Trophoblast cell (in vitro differentiated cells and primary cell): ENCODE results near the gene COL4A1.

ENCODE experiments used
- DNase-seq, 2 donors: peaks; one replicate each; pipeline ENCODE4 v3.0.0-alpha.2; 2016
- H2AFZ ChIP-seq: 2 replicates; pipeline ENCODE4 v1.6.1; 2013; ENCODE audit warnings: low read length, moderate library complexity, mild to moderate bottlenecking; ENCODE audit not compliant: insufficient read depth, poor library complexity
- H2AK5ac ChIP-seq: 2 replicates; pipeline ENCODE4 v1.6.1; 2013; ENCODE audit warnings: mild to moderate bottlenecking, low read length
- H2BK120ac ChIP-seq: 2 replicates; pipeline ENCODE4 v1.6.1; 2013; ENCODE audit warnings: low read length, mild to moderate bottlenecking, moderate library complexity; ENCODE audit not compliant: insufficient read depth, poor library complexity
- H2BK12ac ChIP-seq: 2 replicates; pipeline ENCODE4 v1.6.1; 2013; ENCODE audit warnings: mild to moderate bottlenecking, low read length, moderate library complexity
- H2BK5ac ChIP-seq: 2 replicates; pipeline ENCODE4 v1.6.1; 2013; ENCODE audit warnings: low read length, low read depth, moderate library complexity, mild to moderate bottlenecking; ENCODE audit not compliant: poor library complexity
- H3K14ac ChIP-seq: 2 replicates; pipeline ENCODE4 v1.6.1; 2013; ENCODE audit warnings: mild to moderate bottlenecking, low read length
- H3K18ac ChIP-seq: 2 replicates; pipeline ENCODE4 v1.6.1; 2013; ENCODE audit warnings: mild to moderate bottlenecking, low read length
- H3K23ac ChIP-seq: 2 replicates; pipeline ENCODE4 v1.6.1; 2013; ENCODE audit warnings: low read length
- H3K27ac ChIP-seq: 2 replicates; pipeline ENCODE4 v1.5.1; 2013; ENCODE audit warnings: low read depth, mild to moderate bottlenecking, inconsistent platforms, low read length, moderate library complexity
- H3K27me3 ChIP-seq: 2 replicates; pipeline ENCODE4 v1.6.1; 2013; ENCODE audit warnings: inconsistent platforms, mild to moderate bottlenecking, low read length, moderate library complexity; ENCODE audit not compliant: insufficient read depth
- H3K36me3 ChIP-seq, 2 experiments: 1 replicate in 1 of 2; 2 replicates in 1 of 2; pipeline ENCODE4 v1.6.1; 2013; ENCODE audit warnings: low read length in 2 of 2, mild to moderate bottlenecking in 2 of 2, moderate library complexity in 1 of 2; ENCODE audit not compliant: insufficient read depth in 2 of 2, control insufficient read depth in 1 of 2
- H3K4ac ChIP-seq: 2 replicates; pipeline ENCODE4 v1.6.1; 2013; ENCODE audit warnings: low read depth, mild to moderate bottlenecking, low read length, moderate library complexity
- H3K4me1 ChIP-seq, 2 experiments: 1 replicate in 1 of 2; 2 replicates in 1 of 2; pipeline ENCODE4 v1.6.1; 2013; ENCODE audit warnings: low read length in 2 of 2, mild to moderate bottlenecking in 2 of 2, moderate library complexity in 1 of 2; ENCODE audit not compliant: insufficient read depth in 2 of 2, control insufficient read depth in 1 of 2
- H3K4me2 ChIP-seq: 2 replicates; pipeline ENCODE4 v1.6.1; 2013; ENCODE audit warnings: inconsistent platforms, mild to moderate bottlenecking, low read length, moderate library complexity
- H3K4me3 ChIP-seq: 2 replicates; pipeline ENCODE4 v1.5.1; 2013; ENCODE audit warnings: mild to moderate bottlenecking, low read depth, low read length, inconsistent platforms
- H3K79me1 ChIP-seq: one replicate; pipeline ENCODE4 v1.6.1; 2013; ENCODE audit warnings: low read length
- H3K79me2 ChIP-seq: 2 replicates; pipeline ENCODE4 v1.6.1; 2013; ENCODE audit warnings: low read length, mild to moderate bottlenecking; ENCODE audit not compliant: control insufficient read depth, insufficient read depth, poor library complexity
- H3K9ac ChIP-seq: 2 replicates; pipeline ENCODE4 v1.6.1; 2013; ENCODE audit warnings: mild to moderate bottlenecking, low read length
- H3K9me3 ChIP-seq: 2 replicates; pipeline ENCODE4 v1.6.1; 2013; ENCODE audit warnings: low read depth, mild to moderate bottlenecking, control low read depth, inconsistent platforms, low read length; ENCODE audit not compliant: insufficient read depth
- H4K12ac ChIP-seq: 2 replicates; pipeline ENCODE4 v1.6.1; 2013; ENCODE audit warnings: low read depth, mild to moderate bottlenecking, low read length, moderate library complexity
- H4K8ac ChIP-seq: 2 replicates; pipeline ENCODE4 v1.6.1; 2013; ENCODE audit warnings: low read depth, mild to moderate bottlenecking, low read length, moderate library complexity
- H4K91ac ChIP-seq: one replicate; pipeline ENCODE4 v1.6.1; 2013; ENCODE audit warnings: low read depth, mild to moderate bottlenecking, low read length, moderate library complexity
- WGBS: extraction: QIAGEN DNeasy Blood & Tissue Kit; methylation state at CpG from one replicate; pipeline ENCODE4 v1.1.7; 2013; ENCODE audit warnings: missing lambda C conversion rate; ENCODE audit not compliant: insufficient read length, insufficient coverage; ENCODE audit errors: extremely low coverage; 5-methylcytosine and 5-hydroxymethylcytosine counted together

Gene COL4A1

GRCh38 chr13:110157718-110158117, 149.2 kb downstream of the COL4A1 start:
- Histone ChIP-seq H4K12ac (no peak overlapping the region), H2BK12ac (no peak overlapping the region), H3K27ac (no peak overlapping the region), H3K27me3 (no peaks in the 10 kb centered on the region), H3K79me2 (no peaks in the 10 kb centered on the region), H3K9ac (no peak overlapping the region), H2BK5ac (no peak overlapping the region), H3K4me1 (no peaks in the 10 kb centered on the region), H3K23ac (no peak overlapping the region), H3K14ac (no peak overlapping the region), H4K8ac (no peak overlapping the region), H2AK5ac (no peak overlapping the region), H3K79me1 (no peaks in the 10 kb centered on the region), H3K4me2 (no peak overlapping the region), H2BK120ac (no peak overlapping the region), H3K9me3 (peaks cover 1% of the 10 kb centered on the region), H3K18ac (no peak overlapping the region), H3K4ac (no peak overlapping the region), H3K4me3 (no peak overlapping the region), H4K91ac (no peak overlapping the region), H3K36me3 (peaks cover 40 to 70% of the 10 kb centered on the region in 2 experiments), H2AFZ (no peak overlapping the region)
- no CpG with 5 or more reads among the region's 1 CpG for WGBS
- no peak for DNase-seq

DNA sequence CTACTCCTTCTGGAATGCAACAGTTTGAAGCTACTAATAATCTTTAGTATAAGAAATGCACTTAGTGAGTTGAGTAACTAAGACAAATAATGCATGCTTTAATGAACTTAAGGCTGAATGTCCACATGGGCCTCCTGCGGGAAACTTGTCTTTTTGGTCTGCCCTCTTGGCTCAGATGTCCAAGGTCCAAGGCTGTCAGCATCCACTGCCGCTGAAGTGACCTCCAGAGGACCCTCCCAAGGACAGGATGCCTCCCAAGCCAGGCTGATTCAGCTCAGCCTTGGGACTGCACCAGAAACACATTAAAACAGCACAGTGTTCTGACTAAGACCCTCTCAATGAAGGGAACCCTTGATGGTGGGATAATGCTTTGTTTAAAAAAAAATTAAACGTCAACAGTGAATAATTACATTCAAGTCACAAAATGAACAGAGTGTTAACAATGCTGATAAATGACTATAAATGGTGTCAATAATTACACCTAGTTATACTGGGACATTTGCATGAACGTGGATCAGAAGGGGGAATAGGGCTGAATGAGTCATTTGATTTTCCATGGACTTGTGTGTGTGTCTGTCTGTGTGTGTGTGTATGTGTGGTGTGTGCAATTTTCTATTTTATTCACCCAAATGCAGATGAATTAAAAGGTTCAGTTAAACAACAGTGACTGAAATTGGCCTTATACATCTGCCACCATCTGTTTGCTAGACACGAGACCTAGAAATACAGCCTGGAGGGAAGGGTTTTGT, 150.5 kb downstream of the COL4A1 start:
- H3K18ac ChIP-seq, result no peak overlapping the region
- H2BK12ac ChIP-seq, result no peak overlapping the region
- H2AK5ac ChIP-seq, result no peak overlapping the region
- no peak overlapping the region for H3K23ac ChIP-seq
- DNase-seq, result no peak
- H3K9ac ChIP-seq, result no peak overlapping the region
- no peak overlapping the region for H3K27ac ChIP-seq
- peaks cover 1% of the 10 kb centered on the region for H3K9me3 ChIP-seq
- H3K36me3 ChIP-seq, result peaks cover 42 to 73% of the 10 kb centered on the region in 2 experiments
- H3K14ac ChIP-seq, result no peak overlapping the region
- H3K4me2 ChIP-seq, result no peak overlapping the region
- whole genome bisulfite sequencing, result no CpG with 5 or more reads among the region's 5 CpGs
- no peak overlapping the region for H4K12ac ChIP-seq
- H3K4ac ChIP-seq, result no peak overlapping the region
- no peak overlapping the region for H3K4me3 ChIP-seq
- no peak overlapping the region for H2AFZ ChIP-seq
- H2BK5ac ChIP-seq, result no peak overlapping the region
- H4K91ac ChIP-seq, result no peak overlapping the region
- no peaks in the 10 kb centered on the region for H3K79me1 ChIP-seq
- H3K4me1 ChIP-seq, result no peaks in the 10 kb centered on the region
- H3K27me3 ChIP-seq, result no peaks in the 10 kb centered on the region
- no peak overlapping the region for H4K8ac ChIP-seq
- H3K79me2 ChIP-seq, result no peaks in the 10 kb centered on the region
- H2BK120ac ChIP-seq, result no peak overlapping the region

DNA sequence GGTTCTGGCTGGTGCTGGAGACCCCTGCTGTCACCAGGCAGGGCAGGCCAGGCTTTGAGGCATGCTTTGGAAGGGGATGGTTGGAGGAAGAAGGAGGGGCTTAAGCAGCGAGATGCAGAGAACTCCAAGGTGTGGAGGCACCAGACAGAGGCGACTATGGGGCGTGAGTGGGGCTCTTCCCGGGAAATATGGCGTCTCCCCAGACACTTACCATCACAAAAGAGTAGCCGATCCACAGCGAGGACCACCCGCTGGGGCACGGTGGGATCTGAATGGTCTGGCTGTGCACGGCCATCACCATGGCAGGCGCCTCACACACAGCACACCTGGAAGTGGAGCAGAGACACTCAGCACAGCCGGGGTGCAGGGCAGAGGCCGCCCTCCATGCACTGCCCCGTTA, 151.9 kb downstream of the COL4A1 start:
- no peak overlapping the region for H3K9ac ChIP-seq
- H4K91ac ChIP-seq, result no peak overlapping the region
- H3K4ac ChIP-seq, result no peak overlapping the region
- H2BK5ac ChIP-seq, result no peak overlapping the region
- no peaks in the 10 kb centered on the region for H3K27me3 ChIP-seq
- no peak overlapping the region for H2BK12ac ChIP-seq
- no peak overlapping the region for H2BK120ac ChIP-seq
- no peak overlapping the region for H4K8ac ChIP-seq
- H3K4me3 ChIP-seq, result peak overlapping the region; percentile 12
- H4K12ac ChIP-seq, result no peak overlapping the region
- peaks cover 39 to 74% of the 10 kb centered on the region in 2 experiments for H3K36me3 ChIP-seq
- H2AFZ ChIP-seq, result no peak overlapping the region
- H3K14ac ChIP-seq, result no peak overlapping the region
- H3K9me3 ChIP-seq, result peaks cover 3% of the 10 kb centered on the region
- DNase-seq, result no peak
- no peak overlapping the region for H3K23ac ChIP-seq
- H3K27ac ChIP-seq, result no peak overlapping the region
- no peak overlapping the region for H2AK5ac ChIP-seq
- no peak overlapping the region for H3K4me2 ChIP-seq
- H3K79me1 ChIP-seq, result no peaks in the 10 kb centered on the region
- H3K4me1 ChIP-seq, result no peaks in the 10 kb centered on the region
- WGBS, result no CpG with 5 or more reads among the region's 14 CpGs
- no peaks in the 10 kb centered on the region for H3K79me2 ChIP-seq
- H3K18ac ChIP-seq, result no peak overlapping the region

DNA sequence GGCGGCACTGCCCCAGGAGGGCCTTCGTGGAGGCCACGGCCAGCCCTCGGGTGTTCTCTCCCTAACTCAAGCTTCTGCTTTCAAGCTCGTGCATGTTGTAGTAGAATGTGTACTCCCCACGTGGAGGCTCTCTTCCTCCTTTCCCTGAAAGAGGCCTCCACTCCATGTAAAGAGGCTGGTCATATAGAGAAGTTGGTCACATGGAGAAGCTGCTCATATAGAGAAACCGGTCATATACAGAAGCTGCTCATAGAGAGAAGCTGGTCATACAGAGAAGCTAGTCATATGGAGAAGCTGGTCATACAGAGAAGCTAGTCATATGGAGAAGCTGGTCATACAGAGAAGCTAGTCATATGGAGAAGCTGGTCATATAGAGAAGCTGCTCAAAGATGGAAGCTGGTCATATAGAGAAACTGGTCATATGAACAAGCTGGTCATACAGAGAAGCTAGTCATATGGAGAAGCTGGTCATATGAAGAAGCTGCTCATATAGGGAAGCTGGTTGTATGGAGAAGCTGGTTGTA, 152.5 kb downstream of the COL4A1 start:
- peaks cover 39 to 72% of the 10 kb centered on the region in 2 experiments for H3K36me3 ChIP-seq
- no peak overlapping the region for H3K18ac ChIP-seq
- no peak overlapping the region for H2BK12ac ChIP-seq
- no peak overlapping the region for H2AFZ ChIP-seq
- no peaks in the 10 kb centered on the region for H3K27me3 ChIP-seq
- peaks cover 3% of the 10 kb centered on the region for H3K9me3 ChIP-seq
- H3K23ac ChIP-seq, result no peak overlapping the region
- no peaks in the 10 kb centered on the region for H3K79me2 ChIP-seq
- H2BK5ac ChIP-seq, result no peak overlapping the region
- no peak overlapping the region for H4K8ac ChIP-seq
- DNase-seq, result no peak
- no peak overlapping the region for H2BK120ac ChIP-seq
- H3K4me2 ChIP-seq, result no peak overlapping the region
- WGBS, result no CpG with 5 or more reads among the region's 7 CpGs
- no peaks in the 10 kb centered on the region for H3K79me1 ChIP-seq
- H3K27ac ChIP-seq, result no peak overlapping the region
- no peak overlapping the region for H2AK5ac ChIP-seq
- no peak overlapping the region for H3K9ac ChIP-seq
- no peaks in the 10 kb centered on the region for H3K4me1 ChIP-seq
- H3K14ac ChIP-seq, result no peak overlapping the region
- H3K4me3 ChIP-seq, result no peak overlapping the region
- no peak overlapping the region for H3K4ac ChIP-seq
- no peak overlapping the region for H4K12ac ChIP-seq
- H4K91ac ChIP-seq, result no peak overlapping the region
